Sigmoid colon (tissue), 4 donors: Measurements from ENCODE around the gene PRAME.

Source experiments
- CTCF ChIP-seq, 4 experiments: fragments of 450-650 bp in 3 of 4; fragments of 200-600 bp in 1 of 4; IDR thresholded peaks; one replicate each; pipeline ENCODE4 v1.5.1; 2016 to 2019; ENCODE audit warnings: antibody characterized with exemption in 4 of 4, mild to moderate bottlenecking in 3 of 4, moderate library complexity in 2 of 4
- EP300 ChIP-seq, 4 donors: sonication (generic); formaldehyde crosslinking; IDR thresholded peaks; one replicate each; pipeline ENCODE4 v1.6.1; 2017; ENCODE audit warnings: antibody characterized with exemption in 4 of 4
- POLR2A ChIP-seq, 2 donors: fragments of 450-650 bp; IDR thresholded peaks; one replicate each; pipeline ENCODE4 v1.6.1; 2016; ENCODE audit warnings: antibody characterized with exemption in 2 of 2, mild to moderate bottlenecking in 2 of 2, moderate library complexity in 2 of 2
- POLR2AphosphoS5 ChIP-seq, 4 donors: sonication (generic); formaldehyde crosslinking; IDR thresholded peaks; one replicate each; pipeline ENCODE4 v1.6.1; 2017; ENCODE audit warnings: antibody characterized with exemption in 4 of 4

DNA sequence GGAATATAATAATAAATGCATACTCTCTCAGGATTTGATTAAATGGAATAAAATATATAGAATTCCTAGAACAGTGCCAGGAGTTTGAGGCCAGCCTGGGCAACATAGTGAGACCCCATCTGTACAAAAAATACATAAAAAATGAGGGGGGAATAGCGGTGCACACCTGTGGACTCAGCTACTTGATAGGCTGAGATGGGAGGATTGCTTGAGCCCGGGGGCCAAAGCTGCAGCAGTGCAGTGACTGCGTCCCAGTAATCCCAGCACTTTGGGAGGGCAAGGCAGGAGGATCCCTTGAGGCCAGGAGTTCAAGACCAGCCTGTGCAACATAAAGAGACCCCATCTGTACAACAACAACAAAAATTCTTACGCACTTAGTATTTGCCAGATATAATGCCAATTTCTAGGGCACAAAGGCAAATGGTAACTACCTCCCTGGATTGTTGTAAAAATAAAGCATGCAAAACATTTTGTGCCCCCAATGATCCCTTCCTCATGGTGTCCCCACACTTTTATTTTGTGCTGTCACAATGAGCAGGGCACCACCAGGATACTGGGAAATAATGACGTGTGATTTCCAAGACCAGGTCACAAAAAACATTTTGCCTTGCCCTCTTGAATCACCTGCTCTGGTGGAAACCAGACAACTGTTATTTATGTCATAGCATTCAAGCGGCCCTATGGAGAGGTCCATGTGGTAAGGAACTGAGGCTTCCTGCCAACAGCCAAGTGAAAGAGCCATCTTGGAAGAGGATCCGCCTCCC is 20.7 kb downstream of the PRAME start:
- no peak for TF ChIP-seq EP300 (IDR thresholded peaks at IDR 0.05)
- no peak for TF ChIP-seq POLR2A (IDR thresholded peaks at IDR 0.05)
- no peak for TF ChIP-seq CTCF (IDR thresholded peaks at IDR 0.05)
- no peak for TF ChIP-seq POLR2AphosphoS5 (IDR thresholded peaks at IDR 0.05)
